GM12892 (cell line): ENCODE results near the gene MBL2.

Experiments used
- DNase-seq: peaks from one replicate; pipeline ENCODE4 v3.0.0; 2011; ENCODE audit not compliant: insufficient read length
- FAIRE-seq: peaks from 2 replicates; lab custom pipeline; 2011; peaks lifted over from hg19 to GRCh38; lab: Jason Lieb, UNC
- POLR2A ChIP-seq: IDR thresholded peaks from 2 replicates; pipeline ENCODE4 v1.6.1; 2011; ENCODE audit warnings: low read depth, low read length, control low read depth
- POLR2AphosphoS5 ChIP-seq: IDR thresholded peaks from 2 replicates; pipeline ENCODE4 v1.6.1; 2011; ENCODE audit warnings: low read depth, low read length, control low read depth
- TAF1 ChIP-seq: IDR thresholded peaks from 2 replicates; pipeline ENCODE4 v1.6.1; 2011; ENCODE audit warnings: low read depth, mild to moderate bottlenecking, control low read depth, low read length, borderline replicate concordance

MBL2 gene

GRCh38 chr10:52770904-52771303, 1.7 kb downstream of the MBL2 start:
- FAIRE-seq (no peak), DNase-seq (no peak)
- TF ChIP-seq TAF1: no peak
- no peak for TF ChIP-seq POLR2A
- TF ChIP-seq POLR2AphosphoS5: no peak

GRCh38 chr10:52769966-52770365, 2.6 kb downstream of the MBL2 start:
- FAIRE-seq (no peak), DNase-seq (no peak)
- TF ChIP-seq TAF1: no peak
- no peak for TF ChIP-seq POLR2AphosphoS5
- TF ChIP-seq POLR2A: no peak

GRCh38 chr10:52768001-52768532, 4.5 kb downstream of the MBL2 start:
- DNase-seq: no peak
- TF ChIP-seq POLR2A (no peak), TAF1 (no peak), POLR2AphosphoS5 (no peak)
- FAIRE-seq: no peak

- TF ChIP-seq POLR2AphosphoS5 (no peak), POLR2A (no peak), TAF1 (no peak)
- no peak for DNase-seq
- no peak for FAIRE-seq
These were observed 10.5 kb downstream of the MBL2 start for GRCh38 chr10:52762088-52762487.

- TF ChIP-seq TAF1 (no peak), POLR2A (no peak), POLR2AphosphoS5 (no peak)
- no peak for FAIRE-seq
These were observed 13.4 kb downstream of the MBL2 start for GRCh38 chr10:52759154-52759553.

GRCh38 chr10:52758406-52758805, 14.2 kb downstream of the MBL2 start:
- TF ChIP-seq TAF1 (no peak), POLR2AphosphoS5 (no peak), POLR2A (no peak)
- no peak for DNase-seq
- FAIRE-seq: no peak

More at GRCh38 chr10:52759154-52759553, 13.4 kb downstream of the MBL2 start:
- no peak for DNase-seq

GRCh38 chr10:52757773-52758172, 14.8 kb downstream of the MBL2 start:
- TF ChIP-seq POLR2AphosphoS5: no peak
- TF ChIP-seq POLR2A: no peak
- TF ChIP-seq TAF1: no peak
- DNase-seq (no peak), FAIRE-seq (no peak)

- FAIRE-seq: no peak
- no peak for DNase-seq
- TF ChIP-seq POLR2A (no peak), TAF1 (no peak), POLR2AphosphoS5 (no peak)
These were observed 15.6 kb downstream of the MBL2 start for GRCh38 chr10:52756966-52757365.

GRCh38 chr10:52756295-52756694, 16.3 kb downstream of the MBL2 start:
- FAIRE-seq (no peak), DNase-seq (no peak)
- TF ChIP-seq POLR2A (no peak), POLR2AphosphoS5 (no peak), TAF1 (no peak)

- no peak for TF ChIP-seq POLR2AphosphoS5
- no peak for TF ChIP-seq POLR2A
- no peak for DNase-seq
- no peak for FAIRE-seq
These were observed 17.1 kb downstream of the MBL2 start for GRCh38 chr10:52755297-52756062.

GRCh38 chr10:52752801-52753445, 19.7 kb downstream of the MBL2 start:
- no peak for DNase-seq
- TF ChIP-seq TAF1: no peak
- no peak for FAIRE-seq

- TF ChIP-seq POLR2AphosphoS5 (no peak), POLR2A (no peak), TAF1 (no peak)
- FAIRE-seq: no peak
These were observed 20.3 kb downstream of the MBL2 start for GRCh38 chr10:52752261-52752660.

More at GRCh38 chr10:52752261-52752660, 20.3 kb downstream of the MBL2 start:
- DNase-seq: no peak
